ENCODE data around the gene ALDH9A1.
"Not testable (repeated sequence)": the region's sequence is repeated elsewhere in the genome, so short reads cannot be mapped to it uniquely, and the experiment has no call there.

Gene ALDH9A1

GRCh38 chr1:165697881-165698760 lies at the start of gene ALDH9A1:
ALDH9A1 (minus strand) TSS chr1:165698562; CDS start chr1:165698558, 4 bp downstream.
- DNase-seq (ENCODE audit: low read depth in 2 of 2): peak; percentile 73 to 93

- no peak for DNase-seq (ENCODE audit: low read depth in 2 of 2)
Measured at GRCh38 chr1:165747632-165748447, 49.5 kb upstream of the ALDH9A1 start.

- DNase-seq (ENCODE audit: low read depth in 2 of 2): not testable (repeated sequence)
Measured at GRCh38 chr1:165744913-165745312, 46.6 kb upstream of the ALDH9A1 start.

- no peak for DNase-seq (ENCODE audit: low read depth in 2 of 2)
Measured at GRCh38 chr1:165742194-165742593, 43.8 kb upstream of the ALDH9A1 start.

- DNase-seq (ENCODE audit: low read depth in 2 of 2): no peak
Measured at GRCh38 chr1:165738794-165739193, 40.4 kb upstream of the ALDH9A1 start.

GRCh38 chr1:165737196-165737595 lies 38.8 kb upstream of the ALDH9A1 start:
- no peak for DNase-seq (ENCODE audit: low read depth in 2 of 2)

- DNase-seq (ENCODE audit: low read depth in 2 of 2): no peak
Measured at GRCh38 chr1:165734906-165735305, 36.5 kb upstream of the ALDH9A1 start.

- DNase-seq (ENCODE audit: low read depth in 2 of 2): no peak
Measured at GRCh38 chr1:165726841-165727240, 28.5 kb upstream of the ALDH9A1 start.

- DNase-seq (ENCODE audit: low read depth in 2 of 2): no peak
Measured at GRCh38 chr1:165726169-165726568, 27.8 kb upstream of the ALDH9A1 start.

GRCh38 chr1:165717918-165718515 lies 19.7 kb upstream of the ALDH9A1 start:
- no peak for DNase-seq (ENCODE audit: low read depth in 2 of 2)

GRCh38 chr1:165716265-165717051 lies 18.1 kb upstream of the ALDH9A1 start:
- DNase-seq (ENCODE audit: low read depth in 2 of 2): not testable (repeated sequence)

GRCh38 chr1:165712764-165713163 lies 14.4 kb upstream of the ALDH9A1 start:
- DNase-seq (ENCODE audit: low read depth in 2 of 2): no peak

- DNase-seq (ENCODE audit: low read depth in 2 of 2): no peak
Measured at GRCh38 chr1:165707984-165708706, 9.8 kb upstream of the ALDH9A1 start.

- DNase-seq (ENCODE audit: low read depth in 2 of 2): no peak
Measured at GRCh38 chr1:165703648-165704047, 5.3 kb upstream of the ALDH9A1 start.

GRCh38 chr1:165701922-165702321 lies 3.6 kb upstream of the ALDH9A1 start:
- DNase-seq (ENCODE audit: low read depth in 2 of 2): not testable (repeated sequence)

- no peak for DNase-seq (ENCODE audit: low read depth in 2 of 2)
Measured at GRCh38 chr1:165699577-165699976, 1.2 kb upstream of the ALDH9A1 start.

- no peak for DNase-seq (ENCODE audit: low read depth in 2 of 2)
Measured at GRCh38 chr1:165698761-165699052, 345 bp upstream of the ALDH9A1 start.

- DNase-seq (ENCODE audit: low read depth in 2 of 2): no peak
Measured at GRCh38 chr1:165697491-165697880, 876 bp downstream of the ALDH9A1 start.

GRCh38 chr1:165696625-165697100 lies 1.7 kb downstream of the ALDH9A1 start:
- DNase-seq (ENCODE audit: low read depth in 2 of 2): no peak

- DNase-seq (ENCODE audit: low read depth in 2 of 2): no peak
Measured at GRCh38 chr1:165695031-165695430, 3.3 kb downstream of the ALDH9A1 start.

GRCh38 chr1:165688046-165688445 lies 10.3 kb downstream of the ALDH9A1 start:
- DNase-seq (ENCODE audit: low read depth in 2 of 2): no peak

All from stimulated activated CD4-positive, alpha-beta T cell treated with anti-CD3 and anti-CD28 coated beads, Interleukin-12 subunit alpha, Interleukin-12 subunit beta, amount 100 ng/mL, for 24 hours (primary cell).